IMR-90 (cell line): ENCODE measurements around the gene MAG.

Experiments used
- BHLHE40 ChIP-seq: fragments of 150-350 bp; IDR thresholded peaks from 2 replicates; pipeline ENCODE4 v1.6.1; 2016; ENCODE audit warnings: mild to moderate bottlenecking, low read depth, low read length
- CEBPB ChIP-seq: IDR thresholded peaks from 2 replicates; pipeline ENCODE4 v1.6.1; 2012; ENCODE audit warnings: low read depth, low read length, improper control_type of control experiment
- CHD1 ChIP-seq: IDR thresholded peaks from 2 replicates; pipeline ENCODE4 v1.6.1; 2012; ENCODE audit warnings: low read depth, low read length, improper control_type of control experiment
- MAFK ChIP-seq: IDR thresholded peaks from 2 replicates; pipeline ENCODE4 v1.6.1; 2012; ENCODE audit warnings: low read depth, low read length, improper control_type of control experiment
- MAZ ChIP-seq: IDR thresholded peaks from 2 replicates; pipeline ENCODE4 v1.6.1; 2012; ENCODE audit warnings: low read depth, mild to moderate bottlenecking, low read length, improper control_type of control experiment, moderate library complexity, borderline replicate concordance
- MXI1 ChIP-seq: IDR thresholded peaks from 2 replicates; pipeline ENCODE4 v1.6.1; 2012; ENCODE audit warnings: low read depth, mild to moderate bottlenecking, low read length, moderate library complexity, borderline replicate concordance
- NFE2L2 ChIP-seq: fragments of 150-350 bp; IDR thresholded peaks from 2 replicates; pipeline ENCODE4 v1.6.1; 2016; ENCODE audit warnings: low read depth, mild to moderate bottlenecking, low read length
- POLR2A ChIP-seq: IDR thresholded peaks from 2 replicates; pipeline ENCODE4 v1.6.1; 2012; ENCODE audit warnings: mild to moderate bottlenecking, low read depth, low read length
- RAD21 ChIP-seq: IDR thresholded peaks from 2 replicates; pipeline ENCODE4 v1.6.1; 2012; ENCODE audit warnings: low read length, improper control_type of control experiment
- RFX5 ChIP-seq: IDR thresholded peaks from 2 replicates; pipeline ENCODE4 v1.8.0; 2012; ENCODE audit warnings: low read depth, mild to moderate bottlenecking, low read length, moderate library complexity
- SMC3 ChIP-seq: fragments of 150-350 bp; IDR thresholded peaks from 2 replicates; pipeline ENCODE4 v1.6.1; 2016; ENCODE audit warnings: low read depth, mild to moderate bottlenecking, antibody characterized with exemption, low read length, moderate library complexity
- TF ChIP-seq, protein P1 (sequence below): conservative IDR thresholded peaks from 2 replicates; pipeline ENCODE4 v1.5.1; 2012; ENCODE audit warnings: mild to moderate bottlenecking, low read depth, low read length, improper control_type of control experiment
- TF ChIP-seq, protein P2 (sequence below): fragments of 150-350 bp; IDR thresholded peaks from 2 replicates; pipeline ENCODE4 v1.6.1; 2017; ENCODE audit warnings: mild to moderate bottlenecking, antibody characterized with exemption, low read length, low read depth
- TF ChIP-seq, protein P3 (sequence below): fragments of 150-350 bp; IDR thresholded peaks from 2 replicates; pipeline ENCODE4 v1.6.1; 2016; ENCODE audit warnings: low read depth, mild to moderate bottlenecking, low read length, moderate library complexity, borderline replicate concordance

DNA sequence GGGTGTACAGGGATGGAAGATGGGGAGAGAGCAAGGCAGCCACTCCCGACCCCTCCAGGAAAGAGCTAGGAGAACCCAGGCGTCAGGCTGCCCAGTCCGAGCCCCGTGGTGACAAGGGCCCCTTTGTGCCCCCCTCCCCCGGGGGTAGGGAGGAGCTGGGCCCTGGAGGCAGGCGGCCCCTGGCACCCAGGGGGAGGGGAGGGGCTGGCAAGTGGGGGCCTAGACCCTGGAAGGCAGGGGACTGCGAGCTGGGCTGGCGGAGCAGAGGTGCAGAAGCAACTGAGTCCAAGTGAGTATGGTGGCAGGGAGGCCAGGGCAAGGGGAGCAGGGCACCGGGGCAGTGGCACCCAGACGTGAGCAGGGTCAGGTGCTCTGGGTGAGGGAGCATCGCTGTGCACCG lies at the start of gene MAG:
- TF ChIP-seq, protein P1, sequence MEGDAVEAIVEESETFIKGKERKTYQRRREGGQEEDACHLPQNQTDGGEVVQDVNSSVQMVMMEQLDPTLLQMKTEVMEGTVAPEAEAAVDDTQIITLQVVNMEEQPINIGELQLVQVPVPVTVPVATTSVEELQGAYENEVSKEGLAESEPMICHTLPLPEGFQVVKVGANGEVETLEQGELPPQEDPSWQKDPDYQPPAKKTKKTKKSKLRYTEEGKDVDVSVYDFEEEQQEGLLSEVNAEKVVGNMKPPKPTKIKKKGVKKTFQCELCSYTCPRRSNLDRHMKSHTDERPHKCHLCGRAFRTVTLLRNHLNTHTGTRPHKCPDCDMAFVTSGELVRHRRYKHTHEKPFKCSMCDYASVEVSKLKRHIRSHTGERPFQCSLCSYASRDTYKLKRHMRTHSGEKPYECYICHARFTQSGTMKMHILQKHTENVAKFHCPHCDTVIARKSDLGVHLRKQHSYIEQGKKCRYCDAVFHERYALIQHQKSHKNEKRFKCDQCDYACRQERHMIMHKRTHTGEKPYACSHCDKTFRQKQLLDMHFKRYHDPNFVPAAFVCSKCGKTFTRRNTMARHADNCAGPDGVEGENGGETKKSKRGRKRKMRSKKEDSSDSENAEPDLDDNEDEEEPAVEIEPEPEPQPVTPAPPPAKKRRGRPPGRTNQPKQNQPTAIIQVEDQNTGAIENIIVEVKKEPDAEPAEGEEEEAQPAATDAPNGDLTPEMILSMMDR, result no peak
- TF ChIP-seq POLR2A (no peak), MAZ (no peak), RFX5 (no peak), CEBPB (no peak), BHLHE40 (no peak), NFE2L2 (no peak), RAD21 (no peak), SMC3 (no peak), MAFK (no peak), CHD1 (no peak), MXI1 (no peak)
- TF ChIP-seq, protein P2, sequence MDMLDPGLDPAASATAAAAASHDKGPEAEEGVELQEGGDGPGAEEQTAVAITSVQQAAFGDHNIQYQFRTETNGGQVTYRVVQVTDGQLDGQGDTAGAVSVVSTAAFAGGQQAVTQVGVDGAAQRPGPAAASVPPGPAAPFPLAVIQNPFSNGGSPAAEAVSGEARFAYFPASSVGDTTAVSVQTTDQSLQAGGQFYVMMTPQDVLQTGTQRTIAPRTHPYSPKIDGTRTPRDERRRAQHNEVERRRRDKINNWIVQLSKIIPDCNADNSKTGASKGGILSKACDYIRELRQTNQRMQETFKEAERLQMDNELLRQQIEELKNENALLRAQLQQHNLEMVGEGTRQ, result no peak
- TF ChIP-seq, protein P3, sequence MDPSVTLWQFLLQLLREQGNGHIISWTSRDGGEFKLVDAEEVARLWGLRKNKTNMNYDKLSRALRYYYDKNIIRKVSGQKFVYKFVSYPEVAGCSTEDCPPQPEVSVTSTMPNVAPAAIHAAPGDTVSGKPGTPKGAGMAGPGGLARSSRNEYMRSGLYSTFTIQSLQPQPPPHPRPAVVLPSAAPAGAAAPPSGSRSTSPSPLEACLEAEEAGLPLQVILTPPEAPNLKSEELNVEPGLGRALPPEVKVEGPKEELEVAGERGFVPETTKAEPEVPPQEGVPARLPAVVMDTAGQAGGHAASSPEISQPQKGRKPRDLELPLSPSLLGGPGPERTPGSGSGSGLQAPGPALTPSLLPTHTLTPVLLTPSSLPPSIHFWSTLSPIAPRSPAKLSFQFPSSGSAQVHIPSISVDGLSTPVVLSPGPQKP, result no peak
